GM10248 (cell line): ENCODE measurements around the gene SNAP47.

Source experiments
- CTCF ChIA-PET: fragments of 300-600 bp; sonication (Branson Sonifier 250); formaldehyde crosslinking; extraction: SDS; loops from one replicate; lab custom pipeline; 2021; ENCODE audit warnings: antibody characterized with exemption; lab: Yijun Ruan, JAX
- POLR2A ChIA-PET: fragments of 350-650 bp; sonication (Branson Sonifier 250); formaldehyde crosslinking; extraction: SDS; loops from one replicate; lab custom pipeline; 2020; ENCODE audit warnings: antibody characterized with exemption; lab: Yijun Ruan, JAX
- DNase-seq: peaks from one replicate; pipeline ENCODE4 v3.0.0; 2012; ENCODE audit errors: extremely low spot score
- CTCF ChIP-seq: IDR thresholded peaks from 2 replicates; pipeline ENCODE4 v1.5.1; 2012; ENCODE audit warnings: mild to moderate bottlenecking, low read depth; ENCODE audit errors: extremely low read depth, missing control alignments, control extremely low read depth

Gene SNAP47

GRCh38 chr1:227728059-227728891 lies 7.0 kb upstream of the SNAP47 start:
- ChIA-PET CTCF (no interaction called here), POLR2A (no interaction called here)
- no peak for TF ChIP-seq CTCF
- peak; percentile 90 for DNase-seq

- ChIA-PET POLR2A (no interaction called here), CTCF (no interaction called here)
- no peak for TF ChIP-seq CTCF
- DNase-seq: no peak
Observed at GRCh38 chr1:227728892-227729143, 6.4 kb upstream of the SNAP47 start.

DNA sequence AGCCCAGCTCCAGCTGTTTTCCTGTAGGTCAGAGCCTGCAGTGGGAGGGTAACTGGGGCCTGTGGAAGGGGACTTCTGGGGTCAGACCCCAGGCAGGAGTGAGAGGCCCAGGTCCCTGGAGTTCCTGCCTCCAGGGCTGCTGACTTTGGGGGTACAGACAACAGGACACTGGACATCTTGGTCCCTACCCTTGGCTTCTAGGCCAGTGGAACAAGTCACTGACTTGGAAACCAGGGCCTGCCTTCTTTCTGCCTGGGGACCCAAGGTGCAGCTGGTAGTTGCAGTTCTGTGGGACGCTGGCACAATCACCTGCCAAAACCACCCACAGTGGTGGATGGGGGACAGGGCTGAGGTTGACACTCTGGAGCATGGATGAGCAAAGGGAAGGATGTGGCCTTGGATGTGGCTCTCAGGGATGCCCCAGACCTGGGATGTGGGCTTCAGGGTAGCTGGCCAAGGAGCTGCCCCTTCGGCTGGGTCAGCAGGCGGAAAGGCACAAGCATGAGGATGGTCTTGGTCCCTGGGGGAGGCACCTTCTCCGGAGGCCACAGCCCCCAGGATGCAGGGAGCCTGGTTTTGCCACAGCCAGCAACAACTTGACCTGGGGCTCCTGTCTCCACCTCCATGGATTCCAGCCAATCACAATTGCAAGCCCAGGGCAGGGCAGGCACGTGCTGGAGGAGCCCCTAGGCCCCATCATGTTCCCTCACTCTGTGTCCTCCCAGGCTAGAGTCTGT lies 5.9 kb upstream of the SNAP47 start:
- no peak for TF ChIP-seq CTCF
- DNase-seq: no peak
- ChIA-PET POLR2A (no interaction called here), CTCF (interaction anchor here (1.1 to 1.4 kb wide), 3 partner anchors 10 to 31 kb away, joined by 3 read pairs; no protein-coding TSS in a partner anchor)

- DNase-seq: peak; percentile 68
Observed at GRCh38 chr1:227729881-227730629, 5.2 kb upstream of the SNAP47 start.

DNA sequence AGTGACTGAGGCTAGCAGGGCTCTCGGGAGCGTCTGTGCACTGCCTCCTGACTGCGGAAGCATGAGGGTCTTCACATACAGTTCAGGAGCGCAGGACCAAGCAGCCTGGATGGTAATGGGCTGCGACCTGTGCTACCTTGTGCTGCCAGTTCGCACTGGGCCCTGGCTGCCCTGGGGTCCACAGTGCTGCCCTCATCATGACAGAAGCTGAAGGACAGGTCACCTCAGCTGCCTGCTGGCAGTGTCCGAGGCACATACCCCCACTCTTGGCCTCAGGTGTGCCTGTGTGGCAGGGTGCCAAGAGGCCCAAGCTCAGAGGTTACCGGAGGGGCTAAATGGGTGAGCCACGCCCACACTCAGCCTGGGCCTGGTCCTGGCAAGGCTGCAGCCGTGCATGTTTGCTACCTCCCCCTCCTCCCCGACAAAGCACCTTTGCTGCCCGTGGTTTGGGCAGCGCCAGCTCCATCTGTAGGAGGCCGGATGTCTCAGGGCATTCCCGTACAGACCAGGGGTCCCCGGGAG lies 4.5 kb upstream of the SNAP47 start:
- ChIA-PET POLR2A (no interaction called here), CTCF (interaction anchor here (0.6 to 1.4 kb wide), 10 partner anchors 8 to 210 kb away, joined by 3 to 9 read pairs (median 3); no protein-coding TSS in a partner anchor)
- DNase-seq: no peak
- TF ChIP-seq CTCF: no peak

More at GRCh38 chr1:227729881-227730629, 5.2 kb upstream of the SNAP47 start:
- TF ChIP-seq CTCF: peak; percentile 50
- POLR2A ChIA-PET: no interaction called here
- CTCF ChIA-PET: interaction anchor here (0.6 to 1.4 kb wide), 10 partner anchors 9 to 209 kb away, joined by 3 to 9 read pairs (median 3); no protein-coding TSS in a partner anchor

DNA sequence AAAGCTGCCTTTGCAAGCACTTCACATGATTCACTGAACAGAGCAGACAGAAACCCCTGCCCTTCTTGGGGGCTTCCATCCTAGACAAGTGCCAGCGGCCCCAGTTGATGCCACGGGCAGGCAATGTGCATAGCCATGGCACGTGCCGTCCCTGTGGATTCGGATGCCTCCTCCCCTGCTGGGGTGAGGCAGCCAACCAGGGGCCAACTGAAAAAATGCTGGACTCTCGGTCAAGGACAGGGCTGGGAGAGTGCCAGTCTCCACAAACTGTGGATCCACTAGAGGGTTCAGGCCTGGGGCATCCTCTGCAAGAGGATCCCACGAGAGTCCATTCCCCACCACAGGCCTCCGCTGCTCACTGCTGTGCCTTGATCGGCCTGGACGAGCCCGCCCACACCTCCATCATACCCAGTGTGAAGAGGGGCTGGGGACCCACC lies 4.0 kb upstream of the SNAP47 start:
- ChIA-PET POLR2A (no interaction called here), CTCF (interaction anchor here (1.0 to 1.4 kb wide), 4 partner anchors 11 to 186 kb away, joined by 3 to 9 read pairs (median 4); no protein-coding TSS in a partner anchor)
- no peak for TF ChIP-seq CTCF
- no peak for DNase-seq
